ENCODE measurements around the gene SAMD3. TPM values are rescaled to one million over a fixed set of nuclear protein-coding genes. Genes with fewer than 3 reads are reported as not detected.

The SAMD3 gene
- polyA plus RNA-seq, 1 of the 3 experiments (the other 2 are of a cell fraction), result 16.0 TPM

- Histone ChIP-seq H3K9ac (no peak overlapping the region), H3K4me1 (ENCODE audit: control insufficient read depth in 1 of 2, insufficient read depth in 2 of 2, low read depth in 1 of 2, low read length in 1 of 2) (no peaks in the 10 kb centered on the region), H3K27me3 (ENCODE audit: insufficient read depth) (no peaks in the 10 kb centered on the region), H3K9me2 (no peaks in the 10 kb centered on the region), H3K9me3 (no peaks in the 10 kb centered on the region), H2AFZ (ENCODE audit: low read depth) (no peak overlapping the region), H4K20me1 (ENCODE audit: insufficient read depth) (no peaks in the 10 kb centered on the region), H3K4me3 (ENCODE audit: low read depth in 2 of 2, low read length in 1 of 2) (no peak overlapping the region), H3F3A (replicated peaks; ENCODE audit: insufficient read depth) (no peaks in the 10 kb centered on the region), H3K79me2 (ENCODE audit: insufficient read depth) (no peaks in the 10 kb centered on the region), H3K36me3 (replicated peaks in 1 of 2; ENCODE audit: control insufficient read depth in 1 of 2, insufficient read depth in 2 of 2, low read length in 1 of 2) (peaks cover 0 to 14% of the 10 kb centered on the region in 2 experiments), H3K4me2 (no peak overlapping the region), H3K27ac (ENCODE audit: low read depth in 2 of 2, low read length in 1 of 2) (no peak overlapping the region)
- POLR2A ChIA-PET, result no interaction called here
- CTCF ChIA-PET, result no interaction called here
- WGBS (ENCODE audit: low lambda C conversion rate), result 0% methylated on average over 1 of the region's 4 CpGs
- TF ChIP-seq CHD2 (IDR thresholded peaks at IDR 0.05; ENCODE audit: low read length, partially characterized antibody), result no peak
- no peak for TF ChIP-seq RAD21 (IDR thresholded peaks at IDR 0.05; ENCODE audit: low read length)
- TF ChIP-seq YY1 (IDR thresholded peaks at IDR 0.05; ENCODE audit: low read depth), result no peak
- no peak for TF ChIP-seq PBX3 (IDR thresholded peaks at IDR 0.05)
- TF ChIP-seq NFIC (IDR thresholded peaks at IDR 0.05; ENCODE audit: borderline replicate concordance), result no peak
- TF ChIP-seq MAX (IDR thresholded peaks at IDR 0.05; ENCODE audit: low read depth), result no peak
- TF ChIP-seq IRF3 (IDR thresholded peaks at IDR 0.05; ENCODE audit: low read depth, low read length), result no peak
- TF ChIP-seq RCOR1 (IDR thresholded peaks at IDR 0.05; ENCODE audit: low read length), result no peak
- no peak for TF ChIP-seq TCF12 (IDR thresholded peaks at IDR 0.05)
- TF ChIP-seq POLR2AphosphoS5 (IDR thresholded peaks at IDR 0.05; ENCODE audit: low read depth, low read length), result no peak
- no peak for TF ChIP-seq FOXJ3 (CRISPR knock-in tag; IDR thresholded peaks at IDR 0.05)
- DNase-seq, result no peak
These were observed 58.5 kb downstream of the SAMD3 start for GRCh38 chr6:130164251-130164650.

GRCh38 chr6:130163266-130163665 is 59.5 kb downstream of the SAMD3 start:
- Histone ChIP-seq H3K4me1 (ENCODE audit: control insufficient read depth in 1 of 2, insufficient read depth in 2 of 2, low read depth in 1 of 2, low read length in 1 of 2) (no peaks in the 10 kb centered on the region), H3K36me3 (replicated peaks in 1 of 2; ENCODE audit: control insufficient read depth in 1 of 2, insufficient read depth in 2 of 2, low read length in 1 of 2) (peaks cover 0 to 21% of the 10 kb centered on the region in 2 experiments), H4K20me1 (ENCODE audit: insufficient read depth) (no peaks in the 10 kb centered on the region), H3K9ac (no peak overlapping the region), H3K4me2 (no peak overlapping the region), H3K27ac (ENCODE audit: low read depth in 2 of 2, low read length in 1 of 2) (no peak overlapping the region), H3K4me3 (ENCODE audit: low read depth in 2 of 2, low read length in 1 of 2) (no peak overlapping the region), H3K79me2 (ENCODE audit: insufficient read depth) (no peaks in the 10 kb centered on the region), H3F3A (replicated peaks; ENCODE audit: insufficient read depth) (no peaks in the 10 kb centered on the region), H3K9me2 (no peaks in the 10 kb centered on the region), H2AFZ (ENCODE audit: low read depth) (no peak overlapping the region), H3K27me3 (ENCODE audit: insufficient read depth) (no peaks in the 10 kb centered on the region), H3K9me3 (no peaks in the 10 kb centered on the region)
- ChIA-PET CTCF (no interaction called here), POLR2A (no interaction called here)
- DNase-seq, result no peak
- WGBS (ENCODE audit: low lambda C conversion rate), result 66% methylated on average over 2 of the region's 2 CpGs
- no peak for TF ChIP-seq ELF1 (IDR thresholded peaks at IDR 0.05)
- TF ChIP-seq NFIC (IDR thresholded peaks at IDR 0.05; ENCODE audit: borderline replicate concordance), result no peak
- TF ChIP-seq ZBTB33 (IDR thresholded peaks at IDR 0.05; ENCODE audit: borderline replicate concordance, low read depth), result no peak
- TF ChIP-seq USF2 (IDR thresholded peaks at IDR 0.05; ENCODE audit: borderline replicate concordance, low read depth, low read length), result no peak
- TF ChIP-seq EP300 (IDR thresholded peaks at IDR 0.05; ENCODE audit: borderline replicate concordance in 1 of 2, low read depth in 1 of 2, low read length in 1 of 2), result no peak
- TF ChIP-seq FOXJ3 (CRISPR knock-in tag; IDR thresholded peaks at IDR 0.05), result no peak
- no peak for TF ChIP-seq FOXM1 (IDR thresholded peaks at IDR 0.05; ENCODE audit: low read depth)
- no peak for TF ChIP-seq PBX3 (IDR thresholded peaks at IDR 0.05)
